HEK293 (cell line): ENCODE data around the gene CSRP1.

Experiments
- CTCF ChIA-PET: fragments of 350-600 bp; formaldehyde crosslinking; extraction: SDS; loops from one replicate; lab custom pipeline; 2021; ENCODE audit warnings: antibody characterized with exemption; lab: Yijun Ruan, JAX
- POLR2A ChIA-PET: fragments of 300-600 bp; formaldehyde crosslinking; extraction: SDS; loops from one replicate; lab custom pipeline; 2020; ENCODE audit warnings: antibody characterized with exemption, inconsistent platforms; lab: Yijun Ruan, JAX
- H3K27ac ChIP-seq: fragments of 200-500 bp; sonication (Bioruptor generic); 2 replicates; pipeline ENCODE4 v1.5.1; 2014; ENCODE audit warnings: low read depth, low read length, control low read depth, inconsistent platforms; ENCODE audit errors: extremely low read depth
- H3K36me3 ChIP-seq, 2 experiments: fragments of 200-500 bp in 1 of 2; sonication (Bioruptor generic) in 1 of 2; 1 replicate in 1 of 2; 2 replicates in 1 of 2; pipeline ENCODE4 v1.5.1; 2014 to 2017; ENCODE audit warnings: inconsistent platforms in 2 of 2, low read length in 2 of 2; ENCODE audit not compliant: control insufficient read depth in 2 of 2, insufficient read depth in 1 of 2
- H3K4me1 ChIP-seq: fragments of 200-500 bp; sonication (Bioruptor generic); 2 replicates; pipeline ENCODE4 v1.5.1; 2014; ENCODE audit warnings: mild to moderate bottlenecking, low read length, inconsistent platforms; ENCODE audit not compliant: control insufficient read depth, insufficient read depth
- H3K4me3 ChIP-seq: 2 replicates; pipeline ENCODE4 v1.5.1; 2011; ENCODE audit warnings: low read depth, mild to moderate bottlenecking, control low read depth, low read length, moderate library complexity
- H3K9me3 ChIP-seq: fragments of 200-500 bp; sonication (Bioruptor generic); 2 replicates; pipeline ENCODE4 v1.5.1; 2014; ENCODE audit warnings: low read depth, low read length, inconsistent platforms; ENCODE audit not compliant: control insufficient read depth, insufficient read depth
- ATF2 ChIP-seq: fragments of 450-650 bp; formaldehyde crosslinking; IDR thresholded peaks from 2 replicates; pipeline ENCODE4 v1.5.1; 2016; ENCODE audit warnings: missing biosample characterization, missing genetic modification characterization, low read depth
- EGR2 ChIP-seq: fragments of 450-650 bp; formaldehyde crosslinking; IDR thresholded peaks from 2 replicates; pipeline ENCODE4 v1.5.1; 2016; ENCODE audit warnings: low read depth, missing biosample characterization, missing genetic modification characterization
- GFI1B ChIP-seq: fragments of 450-650 bp; formaldehyde crosslinking; IDR thresholded peaks from 2 replicates; pipeline ENCODE4 v1.5.1; 2016; ENCODE audit warnings: missing biosample characterization, missing genetic modification characterization
- GLIS1 ChIP-seq: fragments of 450-650 bp; formaldehyde crosslinking; IDR thresholded peaks from 2 replicates; pipeline ENCODE4 v1.5.1; 2016; ENCODE audit warnings: missing biosample characterization, missing genetic modification characterization
- HOXD13 ChIP-seq: sonication (generic); formaldehyde crosslinking; IDR thresholded peaks from 2 replicates; pipeline ENCODE4 v1.8.0; 2022; ENCODE audit warnings: missing genetic modification reagents, borderline replicate concordance
- MZF1 ChIP-seq: fragments of 450-650 bp; formaldehyde crosslinking; IDR thresholded peaks from 2 replicates; pipeline ENCODE4 v1.5.1; 2017; ENCODE audit warnings: missing biosample characterization, missing genetic modification characterization, borderline replicate concordance
- PRDM10 ChIP-seq: fragments of 450-650 bp; formaldehyde crosslinking; IDR thresholded peaks from 2 replicates; pipeline ENCODE4 v1.5.1; 2016; ENCODE audit warnings: missing biosample characterization, missing genetic modification characterization
- ZBTB20 ChIP-seq: fragments of 450-650 bp; formaldehyde crosslinking; IDR thresholded peaks from 2 replicates; pipeline ENCODE4 v1.5.1; 2016; ENCODE audit warnings: missing biosample characterization, missing genetic modification characterization
- ZFHX2 ChIP-seq: fragments of 450-650 bp; formaldehyde crosslinking; conservative IDR thresholded peaks from 2 replicates; pipeline ENCODE4 v1.5.1; 2016; ENCODE audit warnings: missing biosample characterization, missing genetic modification characterization
- ZIC2 ChIP-seq: fragments of 450-650 bp; formaldehyde crosslinking; IDR thresholded peaks from 2 replicates; pipeline ENCODE4 v1.5.1; 2016; ENCODE audit warnings: missing biosample characterization, missing genetic modification characterization
- ZNF292 ChIP-seq: fragments of 450-650 bp; formaldehyde crosslinking; IDR thresholded peaks from 2 replicates; pipeline ENCODE4 v1.5.1; 2016; ENCODE audit warnings: low read depth, missing biosample characterization, missing genetic modification characterization, borderline replicate concordance
- ZNF341 ChIP-seq: fragments of 450-650 bp; formaldehyde crosslinking; IDR thresholded peaks from 2 replicates; pipeline ENCODE4; 2016; ENCODE audit warnings: low read depth, missing biosample characterization, missing genetic modification characterization
- ZNF518A ChIP-seq: fragments of 450-650 bp; formaldehyde crosslinking; conservative IDR thresholded peaks from 2 replicates; pipeline ENCODE4 v1.5.1; 2016; ENCODE audit warnings: low read depth, missing biosample characterization, missing genetic modification characterization
- ZNF621 ChIP-seq: fragments of 450-650 bp; formaldehyde crosslinking; IDR thresholded peaks from 2 replicates; pipeline ENCODE4 v1.5.1; 2017; ENCODE audit warnings: missing biosample characterization, missing genetic modification characterization
- ZNF629 ChIP-seq: fragments of 450-650 bp; formaldehyde crosslinking; IDR thresholded peaks from 2 replicates; pipeline ENCODE4 v1.5.1; 2017; ENCODE audit warnings: missing biosample characterization, missing genetic modification characterization
- ZNF670 ChIP-seq: fragments of 450-650 bp; formaldehyde crosslinking; IDR thresholded peaks from 2 replicates; pipeline ENCODE4 v1.5.1; 2016; ENCODE audit warnings: missing biosample characterization, missing genetic modification characterization, low read depth

Gene CSRP1

GRCh38 chr1:201515062-201515750 is 8.3 kb upstream of the CSRP1 start:
- Histone ChIP-seq H3K4me1 (no peaks in the 10 kb centered on the region), H3K27ac (no peak overlapping the region), H3K4me3 (no peak overlapping the region), H3K9me3 (no peaks in the 10 kb centered on the region), H3K36me3 (no peaks in the 10 kb centered on the region)
- ChIA-PET POLR2A (no interaction called here), CTCF (interaction anchor here (0.6 to 11.1 kb wide), 11 partner anchors 10 to 79 kb away, joined by 3 to 471 read pairs (median 4); no protein-coding TSS in a partner anchor)
- TF ChIP-seq PRDM10 (tag by site-specific recombination): peak; percentile 52
- TF ChIP-seq ATF2 (tag by site-specific recombination): no peak

- Histone ChIP-seq H3K36me3 (no peaks in the 10 kb centered on the region), H3K4me3 (no peak overlapping the region), H3K27ac (no peak overlapping the region), H3K9me3 (no peaks in the 10 kb centered on the region), H3K4me1 (no peaks in the 10 kb centered on the region)
- ChIA-PET CTCF (interaction anchor here (0.8 to 11.1 kb wide), 10 partner anchors 8 to 195 kb away, joined by 3 to 471 read pairs (median 37); no protein-coding TSS in a partner anchor), POLR2A (interaction anchor here (4.3 kb wide), 1 partner anchor 33 kb away, joined by 42 read pairs; no protein-coding TSS in a partner anchor)
- 0 out of 2 replicates have a peak, but pooled peaks have one; percentile 17 for TF ChIP-seq GLIS1 (tag by site-specific recombination)
- TF ChIP-seq ZNF292 (tag by site-specific recombination): no peak
- peak; percentile 47 for TF ChIP-seq ZIC2
These were observed 7.5 kb upstream of the CSRP1 start for GRCh38 chr1:201514466-201514865.

- Histone ChIP-seq H3K4me3 (no peak overlapping the region), H3K9me3 (no peaks in the 10 kb centered on the region), H3K4me1 (no peaks in the 10 kb centered on the region), H3K36me3 (no peaks in the 10 kb centered on the region), H3K27ac (no peak overlapping the region)
- ChIA-PET CTCF (interaction anchor here (0.5 to 11.1 kb wide), 31 partner anchors 9 to 425 kb away, joined by 3 to 471 read pairs (median 7); partner anchors contain the start of gene PHLDA3), POLR2A (interaction anchor here (0.8 to 4.3 kb wide), 4 partner anchors 32 to 51 kb away, joined by 3 to 42 read pairs (median 8); partner anchors contain the start of gene PHLDA3)
- TF ChIP-seq ZNF341 (no peak), EGR2 (tag by site-specific recombination) (no peak), ZFHX2 (tag by site-specific recombination) (no peak), ZNF518A (tag by site-specific recombination) (no peak), ZBTB20 (no peak), ZNF629 (tag by site-specific recombination) (no peak), ZNF621 (no peak), MZF1 (tag by site-specific recombination) (no peak), ZNF670 (tag by site-specific recombination) (no peak), HOXD13 (CRISPR knock-in tag) (no peak), GFI1B (tag by site-specific recombination) (no peak)
These were observed 6.7 kb upstream of the CSRP1 start for GRCh38 chr1:201513498-201514243.
